IPS-NIHi7 (cell line): ENCODE results near the gene KCNJ11.

Experiments used
- DNase-seq: peaks from one replicate; pipeline ENCODE4 v3.0.0; 2012; ENCODE audit warnings: mixed read lengths; ENCODE audit errors: extremely low spot score

The KCNJ11 gene

DNA sequence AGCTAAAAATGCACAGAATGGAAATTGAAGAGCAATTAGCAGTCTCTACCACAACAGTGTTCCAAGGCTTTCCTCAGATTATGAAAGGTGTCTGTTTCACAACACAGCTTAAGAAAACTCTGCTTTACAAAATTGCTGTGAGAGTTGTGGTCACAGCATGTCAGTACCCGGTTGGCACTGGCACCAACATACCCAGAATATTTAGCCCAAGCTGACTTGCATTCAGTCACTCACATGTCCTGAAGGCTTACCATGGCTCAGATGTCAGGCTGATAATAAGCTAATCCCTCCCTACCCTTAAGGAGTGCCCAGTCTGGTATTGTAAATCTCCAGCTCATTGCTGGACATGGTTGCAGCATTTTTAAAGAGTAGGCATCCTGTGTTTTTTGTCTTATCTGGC, 22.0 kb downstream of the KCNJ11 start:
- no peak for DNase-seq

DNA sequence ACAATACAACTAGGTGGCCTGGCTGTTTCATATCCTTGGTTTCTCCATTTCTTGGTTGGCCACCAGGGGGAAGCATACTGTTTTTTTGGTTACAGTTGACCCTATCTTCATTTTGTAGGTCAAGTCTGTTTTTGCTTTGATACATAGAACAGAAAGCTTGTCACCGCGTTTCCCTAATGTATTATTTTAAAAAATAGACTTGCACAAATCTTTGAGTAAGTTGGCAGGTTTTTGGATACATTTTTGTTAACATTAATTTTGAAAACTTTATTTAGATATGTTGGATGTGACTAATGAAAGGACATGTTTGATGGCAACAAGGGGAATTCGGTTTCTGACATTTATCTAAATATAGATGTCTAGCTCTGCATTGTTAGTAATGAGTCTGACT, 33.9 kb downstream of the KCNJ11 start:
- peak; percentile 73 for DNase-seq

DNA sequence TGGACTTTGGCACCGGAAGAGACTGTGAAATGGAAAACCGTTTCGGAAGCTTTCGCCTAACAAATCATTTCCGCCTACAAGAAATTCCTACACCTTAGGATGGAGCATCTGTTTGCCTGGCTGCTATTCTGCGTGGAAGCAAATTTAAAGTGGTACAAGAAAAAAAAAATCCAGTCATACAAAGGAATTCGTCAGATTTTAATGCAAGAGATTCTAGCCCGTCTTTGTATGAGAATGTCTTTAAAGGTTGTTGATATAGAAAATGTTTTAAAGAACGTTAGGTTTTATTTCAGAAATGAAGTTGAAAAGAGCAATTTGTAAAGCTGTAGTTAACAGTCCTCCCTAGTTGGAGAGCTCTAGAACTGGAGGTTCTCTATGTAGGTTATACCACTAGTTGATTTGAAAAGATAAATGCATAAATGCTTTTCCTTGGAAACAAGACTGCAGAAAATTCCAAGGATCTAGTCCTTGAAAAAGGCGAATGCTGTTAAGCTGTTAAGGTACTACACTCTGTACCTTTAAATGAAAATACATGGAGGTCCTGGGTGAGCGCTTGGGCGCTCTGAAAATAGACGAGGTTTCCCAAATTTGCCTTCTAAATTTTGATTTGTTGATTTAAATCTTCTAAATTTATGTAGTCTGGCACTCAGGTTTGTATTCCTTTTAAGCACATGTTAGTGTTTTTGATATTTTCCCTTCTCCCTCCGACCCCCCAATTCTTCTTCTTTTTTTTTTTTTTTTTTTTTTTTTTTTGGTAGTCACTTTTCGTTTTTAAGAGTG, 34.4 kb downstream of the KCNJ11 start:
- no peak for DNase-seq

DNA sequence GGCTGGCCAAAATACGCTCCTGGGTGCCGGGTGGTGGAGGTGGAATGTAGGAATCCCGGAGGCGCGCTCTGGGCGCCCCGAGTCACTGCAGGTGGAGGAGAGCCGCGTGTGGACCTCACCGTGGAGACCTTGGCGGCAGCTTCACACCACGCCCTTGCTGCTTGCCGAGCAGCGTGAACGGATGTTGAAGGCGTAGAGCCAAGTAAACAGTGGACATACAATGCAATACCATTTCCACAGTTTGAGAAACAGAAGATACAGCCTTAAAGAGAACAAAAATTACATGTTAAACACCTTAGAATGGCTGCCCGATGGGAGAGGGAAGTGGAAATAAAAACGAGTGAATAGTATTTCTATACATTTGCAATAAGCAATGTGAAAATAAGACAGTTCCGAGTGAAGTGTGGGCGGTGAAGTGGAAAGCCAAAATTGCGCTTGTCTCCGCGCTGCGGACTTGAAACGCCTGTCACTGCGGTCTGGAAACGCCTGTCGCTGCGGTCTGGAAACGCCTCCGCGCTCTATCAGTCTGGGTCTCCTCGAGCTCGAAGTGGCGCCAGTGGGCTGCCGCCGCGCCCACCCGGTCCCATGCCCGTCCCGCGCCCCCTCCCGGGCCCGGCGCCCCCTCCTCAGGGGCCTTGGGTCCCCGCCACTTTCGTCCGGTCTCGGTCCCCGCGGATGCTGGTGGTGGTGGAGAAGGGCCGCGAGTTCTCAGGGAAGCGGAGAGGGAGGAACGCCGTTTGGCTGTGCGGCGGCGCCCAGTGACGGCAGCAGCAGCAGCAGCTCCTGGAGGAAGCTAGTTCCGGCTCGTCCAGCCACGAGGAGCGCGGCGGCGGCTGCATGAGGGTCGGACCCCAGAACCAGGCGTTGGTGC, 35.3 kb downstream of the KCNJ11 start:
- DNase-seq = peak; percentile 67

DNA sequence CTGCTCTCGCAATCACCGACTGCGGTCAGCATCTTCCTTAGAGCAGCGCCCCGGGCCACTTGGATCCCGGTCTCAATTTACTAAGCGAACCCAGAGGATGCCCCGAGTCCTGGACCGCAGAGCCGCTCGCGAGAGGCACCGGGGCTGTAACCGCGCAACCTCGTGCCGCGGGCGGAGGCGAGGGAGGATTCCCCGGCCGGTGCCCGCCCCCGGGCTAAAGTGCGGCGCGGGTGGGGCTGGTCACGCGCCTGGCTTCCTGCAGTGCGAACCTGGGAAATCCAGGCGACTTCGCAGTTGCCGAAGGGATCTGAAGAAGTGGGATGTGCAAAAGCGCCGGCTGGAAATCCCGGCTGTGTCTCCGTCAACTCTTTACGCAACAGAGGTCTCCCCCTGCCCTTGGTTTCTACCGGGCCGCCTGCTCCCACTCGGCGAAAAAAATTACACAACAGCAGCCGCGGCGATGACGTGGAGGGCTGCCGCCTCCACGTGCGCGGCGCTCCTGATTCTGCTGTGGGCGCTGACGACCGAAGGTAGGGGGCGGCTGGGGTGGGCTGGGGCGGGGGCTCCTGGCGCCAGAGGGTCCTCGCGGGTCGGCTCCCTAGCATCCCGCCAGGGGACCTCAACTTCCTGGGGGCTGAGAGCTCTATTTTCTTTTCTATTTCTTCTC, 36.8 kb downstream of the KCNJ11 start, which contains the start of gene NCR3LG1:
Gene NCR3LG1, plus strand, starts transcription at position 291 of the 667 bp plus-strand sequence. Its CDS starts 170 bp downstream, at position 461.
- DNase-seq = peak; percentile 56

DNA sequence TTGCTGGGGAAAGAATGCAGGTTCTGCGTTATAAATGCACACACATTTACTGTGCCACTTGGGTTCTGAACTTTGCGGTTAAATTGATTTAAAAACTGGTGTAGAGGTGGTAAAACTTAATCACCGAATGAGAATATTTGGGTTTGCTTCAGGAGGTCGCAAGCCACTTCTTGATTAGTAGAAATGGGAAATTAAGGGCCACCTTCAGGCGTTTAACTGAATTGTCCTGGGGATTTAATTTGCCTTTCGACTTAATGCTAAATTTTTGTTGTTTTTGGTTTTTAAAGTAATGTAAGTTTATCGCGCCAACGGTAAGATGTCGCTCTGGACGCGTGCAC, 37.3 kb downstream of the KCNJ11 start:
- no peak for DNase-seq

DNA sequence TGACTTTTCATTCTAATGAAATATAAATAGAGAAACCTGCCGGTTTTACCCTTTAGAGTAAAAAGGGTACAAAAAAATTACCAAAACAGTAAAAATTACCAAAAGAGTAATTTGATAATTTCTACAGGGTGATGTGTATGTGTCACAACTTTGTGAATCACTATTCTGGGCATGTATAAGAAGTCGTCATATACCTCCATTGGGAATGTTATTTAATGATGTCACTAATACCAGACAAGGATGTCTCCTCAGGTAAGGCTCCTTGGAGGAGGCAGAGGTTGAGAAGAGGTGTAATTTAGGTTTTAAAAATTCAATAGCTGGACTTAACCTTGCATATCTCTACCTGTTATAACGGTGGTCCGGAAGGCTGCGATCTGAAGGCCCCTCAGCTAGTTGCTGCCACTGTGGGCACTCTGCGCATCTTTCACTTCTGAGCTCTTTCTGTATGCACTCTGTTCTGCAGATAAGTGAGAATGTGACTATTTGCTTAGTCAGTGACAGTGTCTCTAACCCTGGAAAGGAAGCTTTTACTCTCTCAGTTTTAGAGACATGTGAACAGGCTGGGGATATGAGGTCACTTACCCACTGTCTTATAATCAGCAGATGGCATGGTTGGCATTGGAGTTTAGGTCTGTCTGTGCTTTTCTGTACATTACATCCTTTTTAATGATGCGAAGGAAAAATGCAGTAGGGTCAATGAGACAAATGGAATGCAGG, 37.8 kb downstream of the KCNJ11 start:
- DNase-seq = no peak

DNA sequence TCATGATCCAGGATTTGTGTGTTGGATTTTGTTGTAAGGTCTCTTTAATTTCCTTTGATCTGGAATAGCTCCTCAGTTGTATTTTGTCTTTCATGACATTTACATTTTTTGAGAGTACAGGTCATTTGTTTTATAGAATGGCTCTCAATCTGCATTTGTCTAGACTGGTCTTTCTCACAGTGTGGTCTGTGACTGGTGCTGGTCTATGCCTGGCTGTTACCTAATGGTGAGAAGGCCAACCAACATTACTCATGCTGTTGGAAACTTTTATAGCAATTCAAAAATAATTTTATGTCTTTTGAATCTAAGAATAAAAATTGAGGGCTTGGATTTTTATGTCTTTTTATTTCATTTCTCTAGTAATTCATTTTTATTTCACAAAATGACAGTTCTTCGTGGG, 40.8 kb downstream of the KCNJ11 start:
- no peak for DNase-seq

DNA sequence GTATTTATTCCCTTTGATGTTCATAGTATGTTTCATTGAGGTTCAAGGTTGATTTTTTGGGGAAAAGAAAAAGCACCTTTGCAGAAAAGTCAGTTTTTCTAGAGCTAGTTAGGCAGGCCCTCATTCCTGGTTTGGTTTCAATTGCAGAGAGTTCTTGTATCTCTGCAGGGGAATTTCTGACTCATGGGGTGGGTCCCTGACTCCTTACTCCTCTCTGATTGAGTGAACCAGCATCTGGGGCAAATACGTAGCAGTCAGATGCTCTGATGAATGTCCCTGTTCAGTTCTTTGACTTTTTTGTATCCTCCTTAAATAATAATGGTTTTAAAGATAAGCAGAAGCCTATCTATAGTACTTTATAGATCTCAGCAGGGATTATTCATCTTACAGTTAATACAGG, 44.6 kb downstream of the KCNJ11 start:
- DNase-seq = peak; percentile 28

DNA sequence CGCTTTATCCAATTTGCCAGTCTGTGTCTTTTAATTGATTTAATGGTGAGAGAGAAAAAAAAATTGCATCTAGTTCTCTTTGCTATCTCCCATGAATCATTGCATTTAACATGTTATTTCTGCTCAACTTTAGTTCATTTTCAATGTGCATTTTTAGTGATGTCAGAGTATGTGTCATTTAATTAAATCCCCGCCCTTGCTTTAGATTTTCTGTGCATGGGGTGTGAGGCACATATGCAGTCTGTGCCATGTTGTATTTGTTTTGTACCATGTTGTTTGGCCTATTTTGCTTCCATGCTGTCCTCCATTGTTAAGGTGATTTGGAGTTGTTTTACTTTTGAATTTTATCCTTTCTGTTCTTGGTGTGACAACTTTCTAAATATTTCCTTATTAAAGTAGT, 45.2 kb downstream of the KCNJ11 start:
- DNase-seq = no peak
